ENCODE data around the gene HABP4. TPM values are rescaled to one million over a fixed set of nuclear protein-coding genes. Genes with fewer than 3 reads are reported as not detected.

HABP4 gene
- total and polyA plus RNA-seq, 9 of the 15 experiments (the other 6 are each of a cell fraction or from before 2014, with no cell fraction given): 0.38 to 2.4 (median 1.9) TPM

GRCh38 chr9:96492993-96493531, 43.1 kb downstream of the HABP4 start:
- no peaks in the 10 kb centered on the region for H3K9me3 ChIP-seq (replicated peaks; ENCODE audit: control insufficient read depth, insufficient read depth, low read depth, low read length)
- H3K9me1 ChIP-seq (ENCODE audit: control insufficient read depth, insufficient read depth, low read length): no peaks in the 10 kb centered on the region
- BruUV-seq (replicated peaks): no TSS peak
- peaks cover 5 to 53% of the 10 kb centered on the region in 2 experiments; a peak in 4 of 5 replicates for H3K27me3 ChIP-seq (ENCODE audit: control insufficient read depth in 2 of 2, insufficient read depth in 2 of 2, low read length in 2 of 2)
- no peaks in the 10 kb centered on the region for H3K36me3 ChIP-seq (ENCODE audit: control insufficient read depth, insufficient read depth, low read length)
- intact Hi-C loops (cut with micrococcal nuclease) (no loop called here), in situ Hi-C loops (cut with MboI) (no loop called here)
- FAIRE-seq: no peak
- H3K4me1 ChIP-seq (replicated peaks in 1 of 2; ENCODE audit: control insufficient read depth in 2 of 2, insufficient read depth in 2 of 2, low read length in 2 of 2): peaks cover 0 to 13% of the 10 kb centered on the region in 2 experiments; a peak in 1 of 5 replicates
- ChIA-PET CTCF (ENCODE audit: low intra/inter-chr PET ratio) (no interaction called here), POLR2A (interaction anchor here (0.6 to 1.2 kb wide), 2 partner anchors 30 to 112 kb away, joined by 3 read pairs; no protein-coding TSS in a partner anchor)
- no peak overlapping the region for H2AFZ ChIP-seq (ENCODE audit: low read depth, low read length)
- H3K9ac ChIP-seq (ENCODE audit: insufficient read depth in 1 of 2, low read depth in 2 of 2, low read length in 2 of 2): no peak overlapping the region
- no peak overlapping the region for H3K4me3 ChIP-seq
- ATAC-seq: peak; percentile 20; the same call in 1 of the 3 replicates
- H3K79me2 ChIP-seq (ENCODE audit: control insufficient read depth, insufficient read depth, low read length): no peaks in the 10 kb centered on the region
- no peak overlapping the region for H3K27ac ChIP-seq (ENCODE audit: extremely low read depth, low read depth, low read length)
- H3K4me2 ChIP-seq (ENCODE audit: insufficient read depth, low read length): no peak overlapping the region
- WGBS (ENCODE audit: insufficient coverage, low coverage, missing lambda C conversion rate): 38% methylated on average over 12 of the region's 12 CpGs
- H4K20me1 ChIP-seq (replicated peaks; ENCODE audit: control insufficient read depth, insufficient read depth, low read length): peaks cover 1% of the 10 kb centered on the region; the same call in 1 of the 2 replicates
- no peak for DNase-seq (ENCODE audit: extremely low read depth in 1 of 4, low spot score in 3 of 4)
- no peak for TF ChIP-seq SETDB1 (IDR thresholded peaks at IDR 0.05; ENCODE audit: low read length)
- no peak for TF ChIP-seq TOE1 (IDR thresholded peaks at IDR 0.05; ENCODE audit: borderline replicate concordance)
- no peak for TF ChIP-seq TOE1 (CRISPR knock-in tag; IDR thresholded peaks at IDR 0.05; ENCODE audit: borderline replicate concordance, low read depth)
- TF ChIP-seq CC2D1A (IDR thresholded peaks at IDR 0.05): no peak
- no peak for TF ChIP-seq MTA2 (IDR thresholded peaks at IDR 0.05; ENCODE audit: low read depth)
- TF ChIP-seq MBD1 (CRISPR knock-in tag; IDR thresholded peaks at IDR 0.05): no peak
- TF ChIP-seq ZBTB43 (CRISPR knock-in tag; IDR thresholded peaks at IDR 0.05): no peak
- no peak for TF ChIP-seq TCF3 (CRISPR knock-in tag; IDR thresholded peaks at IDR 0.05)
- TF ChIP-seq HDGF (IDR thresholded peaks at IDR 0.05): no peak
